Measurements from ENCODE around the gene SZRD1. TPM values are rescaled to one million over a fixed set of nuclear protein-coding genes. Genes with fewer than 3 reads are reported as not detected.

Gene SZRD1
- total and polyA plus RNA-seq, 9 of the 15 experiments (the other 6 are each of a cell fraction or from before 2014, with no cell fraction given), result 3.9 to 149 (median 82.5) TPM

- TF ChIP-seq PATZ1 (CRISPR knock-in tag; IDR thresholded peaks at IDR 0.05; ENCODE audit: borderline replicate concordance) (no peak), SMARCB1 (IDR thresholded peaks at IDR 0.05; ENCODE audit: insufficient read length, low read depth) (peak; percentile 49), NKRF (IDR thresholded peaks at IDR 0.05; ENCODE audit: borderline replicate concordance) (peak; percentile 98), PREB (CRISPR knock-in tag; IDR thresholded peaks at IDR 0.05) (no peak), ZNF140 (CRISPR knock-in tag; IDR thresholded peaks at IDR 0.05) (no peak), EP300 (IDR thresholded peaks at IDR 0.05; ENCODE audit: low read length) (peak; percentile 72), MED1 (CRISPR knock-in tag; IDR thresholded peaks at IDR 0.05; ENCODE audit: borderline replicate concordance) (no peak), RBM25 (IDR thresholded peaks at IDR 0.05; ENCODE audit: low read depth, low read length, severe bottlenecking) (no peak), DDX20 (tag; IDR thresholded peaks at IDR 0.05; ENCODE audit: low read depth) (no peak), ZNF407 (IDR thresholded peaks at IDR 0.05; ENCODE audit: low read depth) (no peak), GATA2 (CRISPR knock-in tag; IDR thresholded peaks at IDR 0.05) (no peak), SIN3B (IDR thresholded peaks at IDR 0.05; ENCODE audit: low read depth) (peak; percentile 82), ZFP36 (IDR thresholded peaks at IDR 0.05; ENCODE audit: low read depth, low read length, partially characterized antibody) (no peak), EHMT2 (IDR thresholded peaks at IDR 0.05) (no peak)
Observed at GRCh38 chr1:16440470-16441281, 73.6 kb downstream of the SZRD1 start, which contains the start of gene NECAP2 (continued).
